Measurements from ENCODE around the gene UBB.
"Not testable (repeated sequence)": the region's sequence is repeated elsewhere in the genome, so short reads cannot be mapped to it uniquely, and the experiment has no call there.

DNA sequence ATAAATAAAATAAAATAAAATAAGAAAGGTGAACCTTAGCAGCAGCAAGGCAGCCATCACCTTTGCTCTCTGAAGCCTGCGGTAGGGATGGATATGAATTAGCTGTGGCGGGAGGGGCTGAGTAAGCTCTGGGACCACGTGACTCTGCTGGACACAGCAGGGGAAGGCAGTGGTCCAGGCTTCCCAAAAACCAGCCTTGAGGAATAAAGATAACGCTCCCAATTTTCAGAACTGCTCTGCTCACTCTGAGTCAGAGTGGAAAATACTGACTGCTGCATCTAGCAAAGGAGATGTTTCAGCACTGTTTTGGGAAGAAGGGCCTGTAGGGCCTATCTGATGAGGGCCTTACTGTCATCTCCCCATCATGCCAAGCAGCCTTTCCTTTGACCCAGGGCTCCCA lies 15.0 kb downstream of the UBB start:
- TF ChIP-seq, protein P1, sequence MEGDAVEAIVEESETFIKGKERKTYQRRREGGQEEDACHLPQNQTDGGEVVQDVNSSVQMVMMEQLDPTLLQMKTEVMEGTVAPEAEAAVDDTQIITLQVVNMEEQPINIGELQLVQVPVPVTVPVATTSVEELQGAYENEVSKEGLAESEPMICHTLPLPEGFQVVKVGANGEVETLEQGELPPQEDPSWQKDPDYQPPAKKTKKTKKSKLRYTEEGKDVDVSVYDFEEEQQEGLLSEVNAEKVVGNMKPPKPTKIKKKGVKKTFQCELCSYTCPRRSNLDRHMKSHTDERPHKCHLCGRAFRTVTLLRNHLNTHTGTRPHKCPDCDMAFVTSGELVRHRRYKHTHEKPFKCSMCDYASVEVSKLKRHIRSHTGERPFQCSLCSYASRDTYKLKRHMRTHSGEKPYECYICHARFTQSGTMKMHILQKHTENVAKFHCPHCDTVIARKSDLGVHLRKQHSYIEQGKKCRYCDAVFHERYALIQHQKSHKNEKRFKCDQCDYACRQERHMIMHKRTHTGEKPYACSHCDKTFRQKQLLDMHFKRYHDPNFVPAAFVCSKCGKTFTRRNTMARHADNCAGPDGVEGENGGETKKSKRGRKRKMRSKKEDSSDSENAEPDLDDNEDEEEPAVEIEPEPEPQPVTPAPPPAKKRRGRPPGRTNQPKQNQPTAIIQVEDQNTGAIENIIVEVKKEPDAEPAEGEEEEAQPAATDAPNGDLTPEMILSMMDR (conservative IDR thresholded peaks at IDR 0.05; ENCODE audit: low read length), result not testable (repeated sequence)
- not testable (repeated sequence) for TF ChIP-seq EZH2phosphoT487 (IDR thresholded peaks at IDR 0.05; ENCODE audit: borderline replicate concordance, low read depth, low read length)
